Measurements from ENCODE around the gene FOLR3.
"Not testable (repeated sequence)": the region's sequence is repeated elsewhere in the genome, so short reads cannot be mapped to it uniquely, and the experiment has no call there.

The FOLR3 gene

DNA sequence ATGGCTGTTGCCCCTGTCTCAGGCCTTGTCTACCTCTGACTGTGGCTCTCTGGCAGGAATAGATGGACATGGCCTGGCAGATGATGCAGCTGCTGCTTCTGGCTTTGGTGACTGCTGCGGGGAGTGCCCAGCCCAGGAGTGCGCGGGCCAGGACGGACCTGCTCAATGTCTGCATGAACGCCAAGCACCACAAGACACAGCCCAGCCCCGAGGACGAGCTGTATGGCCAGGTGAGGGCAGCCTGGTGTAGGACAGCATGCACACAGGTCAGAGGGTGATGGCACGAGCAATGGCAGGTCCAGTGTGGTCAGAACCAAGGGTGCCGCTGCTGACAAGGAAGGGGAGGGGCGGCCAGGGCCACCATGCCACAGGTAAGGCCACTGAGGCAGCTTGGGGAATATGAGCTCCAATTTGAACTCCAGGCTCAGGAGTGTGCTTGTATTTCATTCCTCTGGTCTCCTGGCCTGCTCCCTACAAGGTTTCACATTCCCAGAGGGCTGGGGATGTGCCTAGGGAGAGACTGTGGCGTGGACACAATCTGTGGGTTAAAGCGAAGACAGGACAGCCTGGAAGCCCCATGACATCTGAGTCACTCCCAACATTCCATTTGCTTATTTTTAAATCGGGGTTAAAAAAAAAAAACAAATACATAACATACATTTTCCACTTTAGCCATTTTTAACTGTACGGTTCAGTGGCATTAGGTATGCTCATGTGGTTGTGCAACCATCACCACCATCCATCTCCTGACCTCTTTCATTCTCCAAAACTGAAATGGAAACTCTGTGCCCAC is 562 bp downstream of the FOLR3 start:
- H3K4me3 ChIP-seq (ENCODE audit: control insufficient read depth, low read depth, low read length): no peak overlapping the region
- TF ChIP-seq, protein P1, sequence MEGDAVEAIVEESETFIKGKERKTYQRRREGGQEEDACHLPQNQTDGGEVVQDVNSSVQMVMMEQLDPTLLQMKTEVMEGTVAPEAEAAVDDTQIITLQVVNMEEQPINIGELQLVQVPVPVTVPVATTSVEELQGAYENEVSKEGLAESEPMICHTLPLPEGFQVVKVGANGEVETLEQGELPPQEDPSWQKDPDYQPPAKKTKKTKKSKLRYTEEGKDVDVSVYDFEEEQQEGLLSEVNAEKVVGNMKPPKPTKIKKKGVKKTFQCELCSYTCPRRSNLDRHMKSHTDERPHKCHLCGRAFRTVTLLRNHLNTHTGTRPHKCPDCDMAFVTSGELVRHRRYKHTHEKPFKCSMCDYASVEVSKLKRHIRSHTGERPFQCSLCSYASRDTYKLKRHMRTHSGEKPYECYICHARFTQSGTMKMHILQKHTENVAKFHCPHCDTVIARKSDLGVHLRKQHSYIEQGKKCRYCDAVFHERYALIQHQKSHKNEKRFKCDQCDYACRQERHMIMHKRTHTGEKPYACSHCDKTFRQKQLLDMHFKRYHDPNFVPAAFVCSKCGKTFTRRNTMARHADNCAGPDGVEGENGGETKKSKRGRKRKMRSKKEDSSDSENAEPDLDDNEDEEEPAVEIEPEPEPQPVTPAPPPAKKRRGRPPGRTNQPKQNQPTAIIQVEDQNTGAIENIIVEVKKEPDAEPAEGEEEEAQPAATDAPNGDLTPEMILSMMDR (IDR thresholded peaks at IDR 0.05; ENCODE audit: control insufficient read depth, insufficient read depth, low read depth, low read length, missing control alignments): no peak
- DNase-seq (ENCODE audit: low read depth): no peak

DNA sequence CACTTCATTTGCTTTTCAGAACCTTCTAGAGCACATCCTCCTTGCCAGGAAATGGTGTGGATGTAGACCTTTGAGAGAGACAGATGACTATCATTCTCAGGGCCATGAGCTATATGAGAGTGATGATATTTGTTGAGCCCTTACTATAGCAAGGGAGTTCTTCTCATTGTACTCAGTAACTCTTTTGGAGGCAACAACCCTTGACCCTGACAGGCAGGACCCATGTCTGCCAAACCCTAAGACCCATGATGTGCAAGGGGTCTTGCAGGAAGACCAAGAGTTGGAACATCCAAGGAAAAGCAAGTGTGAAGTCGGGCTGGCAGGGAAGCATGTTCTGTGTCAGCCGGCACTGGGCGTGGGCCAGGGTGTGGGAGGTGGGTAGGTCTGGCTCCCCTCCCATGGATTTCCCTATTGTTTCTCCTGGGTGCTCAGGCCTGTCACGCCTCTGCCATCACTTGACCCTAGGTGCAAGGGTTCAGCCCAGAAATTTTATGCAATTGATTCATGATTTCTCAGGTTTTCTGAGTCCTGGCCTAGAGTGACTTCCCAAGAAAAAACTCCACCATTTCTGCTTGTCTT is 1.2 kb downstream of the FOLR3 start:
- DNase-seq (ENCODE audit: low read depth): no peak
- TF ChIP-seq, protein P1 (IDR thresholded peaks at IDR 0.05; ENCODE audit: control insufficient read depth, insufficient read depth, low read depth, low read length, missing control alignments): no peak
- H3K4me3 ChIP-seq (ENCODE audit: control insufficient read depth, low read depth, low read length): no peak overlapping the region

DNA sequence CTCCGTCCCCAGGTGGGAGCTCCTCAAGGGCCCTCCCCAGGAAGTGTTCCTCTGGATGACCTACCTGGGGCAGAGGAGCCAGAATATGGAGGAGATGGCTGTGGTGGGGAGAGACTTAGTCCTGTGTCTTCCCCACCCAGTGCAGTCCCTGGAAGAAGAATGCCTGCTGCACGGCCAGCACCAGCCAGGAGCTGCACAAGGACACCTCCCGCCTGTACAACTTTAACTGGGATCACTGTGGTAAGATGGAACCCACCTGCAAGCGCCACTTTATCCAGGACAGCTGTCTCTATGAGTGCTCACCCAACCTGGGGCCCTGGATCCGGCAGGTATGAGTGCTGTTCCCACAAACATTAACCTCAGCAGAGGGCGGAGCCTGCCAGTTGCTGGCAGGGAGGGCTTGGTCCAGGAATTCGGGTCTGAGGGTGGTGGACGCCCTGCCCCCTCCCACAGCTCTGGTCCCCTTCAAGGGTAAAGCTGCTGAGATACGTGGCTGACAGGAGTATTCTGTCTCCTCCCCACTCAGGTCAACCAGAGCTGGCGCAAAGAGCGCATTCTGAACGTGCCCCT is 3.4 kb downstream of the FOLR3 start:
- H3K4me3 ChIP-seq (ENCODE audit: control insufficient read depth, low read depth, low read length): no peak overlapping the region
- TF ChIP-seq, protein P1 (IDR thresholded peaks at IDR 0.05; ENCODE audit: control insufficient read depth, insufficient read depth, low read depth, low read length, missing control alignments): no peak

DNA sequence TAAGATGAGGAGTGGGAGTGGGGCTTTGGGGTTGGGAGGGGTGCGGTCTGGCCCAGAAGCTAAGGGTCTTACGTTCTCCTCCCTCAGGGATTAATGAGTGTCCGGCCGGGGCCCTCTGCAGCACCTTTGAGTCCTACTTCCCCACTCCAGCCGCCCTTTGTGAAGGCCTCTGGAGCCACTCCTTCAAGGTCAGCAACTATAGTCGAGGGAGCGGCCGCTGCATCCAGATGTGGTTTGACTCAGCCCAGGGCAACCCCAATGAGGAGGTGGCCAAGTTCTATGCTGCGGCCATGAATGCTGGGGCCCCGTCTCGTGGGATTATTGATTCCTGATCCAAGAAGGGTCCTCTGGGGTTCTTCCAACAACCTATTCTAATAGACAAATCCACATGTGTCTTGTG is 4.0 kb downstream of the FOLR3 start:
- DNase-seq (ENCODE audit: low read depth): no peak
- TF ChIP-seq, protein P1 (IDR thresholded peaks at IDR 0.05; ENCODE audit: control insufficient read depth, insufficient read depth, low read depth, low read length, missing control alignments): no peak
- H3K4me3 ChIP-seq (ENCODE audit: control insufficient read depth, low read depth, low read length): no peak overlapping the region

More for the DNA sequence above, 3.4 kb downstream of the FOLR3 start:
- DNase-seq (ENCODE audit: low read depth): no peak

DNA sequence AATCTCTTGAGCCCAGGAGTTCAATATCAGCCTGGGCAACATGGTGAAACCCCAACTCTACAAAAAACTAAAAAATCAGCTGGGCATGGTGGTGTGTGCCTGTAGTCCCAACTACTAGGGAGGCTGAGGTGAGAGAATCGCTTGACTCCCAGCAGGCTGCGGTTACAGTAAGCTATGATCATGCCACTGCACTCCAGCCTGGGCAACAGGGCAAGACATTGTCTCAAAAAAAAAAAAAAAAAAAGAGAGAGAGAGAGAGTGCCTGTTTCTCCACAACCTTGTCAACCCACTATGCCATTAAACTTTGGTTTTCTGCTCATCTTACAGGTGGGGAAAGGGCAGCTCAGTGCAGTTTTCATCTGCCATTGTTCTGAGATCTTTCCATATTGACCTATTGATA is 5.1 kb downstream of the FOLR3 start:
- no peak overlapping the region for H3K4me3 ChIP-seq (ENCODE audit: control insufficient read depth, low read depth, low read length)
- DNase-seq (ENCODE audit: low read depth): no peak
- TF ChIP-seq, protein P1 (IDR thresholded peaks at IDR 0.05; ENCODE audit: control insufficient read depth, insufficient read depth, low read depth, low read length, missing control alignments): no peak

DNA sequence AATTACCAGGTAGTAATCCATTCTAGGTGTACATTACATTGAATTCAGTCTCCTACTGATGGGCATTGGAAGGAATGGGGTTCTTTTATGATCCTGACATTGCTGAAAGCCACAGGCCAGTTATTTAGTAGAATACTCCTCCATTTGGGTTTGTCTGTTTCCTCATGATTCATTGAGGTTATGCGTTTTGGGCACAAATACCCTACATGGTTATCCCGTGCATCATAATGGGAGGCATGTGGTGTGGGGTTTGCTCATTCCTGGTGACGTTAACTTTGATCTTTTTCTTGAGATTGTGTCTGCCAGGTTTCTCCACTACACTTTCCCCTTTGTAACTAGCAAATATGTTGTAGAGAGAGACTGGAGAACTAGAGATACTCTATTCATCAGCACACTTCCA is 5.5 kb downstream of the FOLR3 start:
- TF ChIP-seq, protein P1 (IDR thresholded peaks at IDR 0.05; ENCODE audit: control insufficient read depth, insufficient read depth, low read depth, low read length, missing control alignments): no peak
- peak; percentile 84 for DNase-seq (ENCODE audit: low read depth)
- no peak overlapping the region for H3K4me3 ChIP-seq (ENCODE audit: control insufficient read depth, low read depth, low read length)

DNA sequence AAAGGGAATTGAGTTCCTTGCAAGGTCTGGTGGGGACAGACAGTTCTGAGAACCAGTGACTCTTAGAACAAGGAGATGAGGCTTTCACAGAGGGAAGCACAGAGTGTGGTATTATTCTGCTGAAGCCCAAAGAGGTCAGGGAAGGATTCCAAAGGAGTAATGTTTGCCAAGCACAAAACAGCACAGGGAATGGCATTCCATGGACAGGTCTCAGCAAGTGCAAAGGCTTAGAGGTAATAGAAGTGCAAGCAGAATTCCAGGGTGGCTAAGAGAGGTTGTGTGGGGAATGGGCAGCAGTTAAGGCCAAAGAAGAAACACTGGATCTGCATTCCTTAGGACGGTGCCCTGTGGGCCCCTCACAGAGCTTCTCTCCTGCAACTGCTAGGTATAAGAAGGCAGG is 6.6 kb downstream of the FOLR3 start:
- H3K4me3 ChIP-seq (ENCODE audit: control insufficient read depth, low read depth, low read length); DNase-seq (ENCODE audit: low read depth): not testable (repeated sequence)

DNA sequence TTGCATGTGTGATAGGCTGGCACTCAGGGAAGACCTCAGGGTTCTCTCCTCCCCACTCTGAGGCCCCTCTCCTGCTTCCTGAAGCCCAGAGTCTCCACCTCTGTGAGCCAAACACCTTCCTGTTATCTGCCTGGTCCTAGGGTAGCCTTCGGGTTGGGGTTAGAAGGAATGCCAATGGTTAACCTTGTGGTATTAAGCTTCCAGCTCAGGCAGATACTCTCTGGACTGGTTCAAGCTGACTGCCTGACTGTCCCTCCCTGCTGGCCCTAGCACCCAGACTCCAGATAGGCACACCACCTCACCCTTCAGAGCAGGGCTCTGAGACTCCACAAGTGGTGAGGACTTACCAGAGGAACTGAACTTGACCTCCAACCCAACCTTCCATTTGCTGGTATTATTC is 7.0 kb downstream of the FOLR3 start:
- not testable (repeated sequence) for H3K4me3 ChIP-seq (ENCODE audit: control insufficient read depth, low read depth, low read length); DNase-seq (ENCODE audit: low read depth)

Measured in AG09309 (cell line).